ENCODE data around the gene PTPRG. TPM values are rescaled to one million over a fixed set of nuclear protein-coding genes. Genes with fewer than 3 reads are reported as not detected.
A peak's percentile ranks its signal among the peaks of the same experiment; 100 is the strongest.

PTPRG gene
- total and polyA plus RNA-seq, 10 of the 15 experiments (the other 5 are each of a cell fraction or from before 2014, with no cell fraction given), result 0.29 to 20.7 (median 1.4) TPM

- ChIA-PET RAD21 (ENCODE audit: unreplicated experiment) (interaction anchor here (0.8 to 4.4 kb wide), 6 partner anchors 12 to 117 kb away, joined by 3 to 19 read pairs (median 4); no protein-coding TSS in a partner anchor), POLR2A (interaction anchor here (1.2 to 2.0 kb wide), 4 partner anchors 12 to 33 kb away, joined by 3 to 11 read pairs (median 6); no protein-coding TSS in a partner anchor), CTCF (interaction anchor here (0.9 to 1.5 kb wide), 5 partner anchors 13 to 506 kb away, joined by 3 to 5 read pairs (median 4); no protein-coding TSS in a partner anchor), SMC1A (ENCODE audit: uncharacterized antibody, unreplicated experiment) (interaction anchor here (0.5 to 5.5 kb wide), 15 partner anchors 8 to 858 kb away, joined by 3 to 34 read pairs (median 3); no protein-coding TSS in a partner anchor)
- Histone ChIP-seq H3K4me3 (no peak overlapping the region), H3K27ac (ENCODE audit: control insufficient read depth, insufficient read depth) (no peak overlapping the region), H3K27me3 (replicated peaks in 1 of 2; ENCODE audit: control insufficient read depth in 2 of 2, insufficient read depth in 2 of 2, low read length in 1 of 2) (no peaks in the 10 kb centered on the region; a peak in 1 of 4 replicates), H3K4me2 (ENCODE audit: control insufficient read depth, insufficient read depth) (no peak overlapping the region), H4K20me1 (ENCODE audit: control insufficient read depth, insufficient read depth) (no peaks in the 10 kb centered on the region), H3K9ac (ENCODE audit: control insufficient read depth, insufficient read depth, low read length) (no peak overlapping the region), H3K9me3 (replicated peaks; ENCODE audit: control insufficient read depth, insufficient read depth, low read length) (no peaks in the 10 kb centered on the region), H2AFZ (ENCODE audit: control insufficient read depth, low read depth, low read length) (no peak overlapping the region), H3K79me2 (ENCODE audit: control insufficient read depth, insufficient read depth, low read length) (no peaks in the 10 kb centered on the region), H3K4me1 (ENCODE audit: control insufficient read depth, insufficient read depth, low read length) (no peaks in the 10 kb centered on the region), H3K36me3 (ENCODE audit: control insufficient read depth in 2 of 2, insufficient read depth in 2 of 2, low read length in 1 of 2) (no peaks in the 10 kb centered on the region)
- intact Hi-C loops (cut with micrococcal nuclease; ENCODE audit: unreplicated experiment) (loop anchor here (5.0 kb wide), 1 partner anchor 119 kb away; the partner anchor contains the start of gene PTPRG), in situ Hi-C loops (cut with MboI) (no loop called here)
- TF ChIP-seq POLR2AphosphoS5 (IDR thresholded peaks at IDR 0.05; ENCODE audit: low read length), result no peak
- no peak for TF ChIP-seq NFYA (IDR thresholded peaks at IDR 0.05; ENCODE audit: borderline replicate concordance, low read depth, low read length)
- TF ChIP-seq POLR2A (IDR thresholded peaks at IDR 0.05; ENCODE audit: low read depth, low read length), result no peak
- BruUV-seq (replicated peaks), result no TSS peak
- DNase-seq (ENCODE audit: low read depth, low spot score) (no peak), FAIRE-seq (no peak), ATAC-seq (no peak)
- 44% methylated on average over 5 of the region's 5 CpGs for WGBS (ENCODE audit: insufficient coverage, insufficient replicate concordance, low lambda C conversion rate, missing lambda C conversion rate)
Observed at GRCh38 chr3:61681636-61682035, 120.3 kb downstream of the PTPRG start.

GRCh38 chr3:61682671-61683548, 121.5 kb downstream of the PTPRG start:
- WGBS (ENCODE audit: insufficient coverage, insufficient replicate concordance, low lambda C conversion rate, missing lambda C conversion rate), result 9% methylated on average over 10 of the region's 10 CpGs

More at GRCh38 chr3:61682671-61683548, 121.5 kb downstream of the PTPRG start:
- CTCF ChIA-PET, result interaction anchor here (0.6 to 1.7 kb wide), 11 partner anchors 9 to 505 kb away, joined by 3 to 6 read pairs (median 3); no protein-coding TSS in a partner anchor
- Histone ChIP-seq H3K79me2 (ENCODE audit: control insufficient read depth, insufficient read depth, low read length) (no peaks in the 10 kb centered on the region), H3K4me2 (ENCODE audit: control insufficient read depth, insufficient read depth) (no peak overlapping the region), H3K9me3 (replicated peaks; ENCODE audit: control insufficient read depth, insufficient read depth, low read length) (no peaks in the 10 kb centered on the region), H4K20me1 (ENCODE audit: control insufficient read depth, insufficient read depth) (no peaks in the 10 kb centered on the region), H3K4me1 (ENCODE audit: control insufficient read depth, insufficient read depth, low read length) (no peaks in the 10 kb centered on the region), H3K27me3 (replicated peaks in 1 of 2; ENCODE audit: control insufficient read depth in 2 of 2, insufficient read depth in 2 of 2, low read length in 1 of 2) (no peaks in the 10 kb centered on the region; a peak in 1 of 4 replicates), H3K9ac (ENCODE audit: control insufficient read depth, insufficient read depth, low read length) (no peak overlapping the region), H3K4me3 (no peak overlapping the region), H2AFZ (ENCODE audit: control insufficient read depth, low read depth, low read length) (no peak overlapping the region), H3K36me3 (ENCODE audit: control insufficient read depth in 2 of 2, insufficient read depth in 2 of 2, low read length in 1 of 2) (no peaks in the 10 kb centered on the region), H3K27ac (ENCODE audit: control insufficient read depth, insufficient read depth) (no peak overlapping the region)
- POLR2A ChIA-PET, result interaction anchor here (0.5 to 2.0 kb wide), 5 partner anchors 14 to 133 kb away, joined by 3 to 11 read pairs (median 3); no protein-coding TSS in a partner anchor
- RAD21 ChIA-PET (ENCODE audit: unreplicated experiment), result interaction anchor here (0.7 to 4.4 kb wide), 9 partner anchors 9 to 212 kb away, joined by 3 to 19 read pairs (median 3); no protein-coding TSS in a partner anchor
- TF ChIP-seq DPF2 (IDR thresholded peaks at IDR 0.05) (peak; percentile 76; the same call in 1 of the 2 replicates), EP300 (IDR thresholded peaks at IDR 0.05; ENCODE audit: borderline replicate concordance in 1 of 2, control insufficient read depth in 1 of 2, low read depth in 2 of 2, low read length in 2 of 2) (0 out of 4 replicates have a peak, but pooled peaks of 1 of the 2 experiments have one; percentile 51), MTA2 (IDR thresholded peaks at IDR 0.05; ENCODE audit: low read depth) (peak; percentile 79), IKZF1 (conservative IDR thresholded peaks at IDR 0.05) (peak; percentile 69), KAT2A (conservative IDR thresholded peaks at IDR 0.05; ENCODE audit: control insufficient read depth, low read depth, low read length) (no peak), JUND (IDR thresholded peaks at IDR 0.05; ENCODE audit: low read depth, low read length) (0 out of 2 replicates have a peak, but pooled peaks have one; percentile 30), SREBF1 (IDR thresholded peaks at IDR 0.05; ENCODE audit: low read length) (no peak), IKZF2 (IDR thresholded peaks at IDR 0.05) (peak; percentile 70 to 74; a peak in 3 of 4 replicates), IRF4 (IDR thresholded peaks at IDR 0.05; ENCODE audit: low read depth, low read length) (no peak), ATF7 (IDR thresholded peaks at IDR 0.05; ENCODE audit: low read depth) (peak; percentile 61), BMI1 (IDR thresholded peaks at IDR 0.05; ENCODE audit: borderline replicate concordance) (peak; percentile 47; the same call in 1 of the 2 replicates)
- no peak for FAIRE-seq
- intact Hi-C loops (cut with micrococcal nuclease; ENCODE audit: unreplicated experiment) (loop anchor here (5.0 kb wide), 1 partner anchor 121 kb away; the partner anchor contains the start of gene PTPRG), in situ Hi-C loops (cut with MboI) (no loop called here)
- SMC1A ChIA-PET (ENCODE audit: uncharacterized antibody, unreplicated experiment), result interaction anchor here (0.8 to 5.5 kb wide), 18 partner anchors 10 to 163 kb away, joined by 3 to 34 read pairs (median 3); no protein-coding TSS in a partner anchor
- DNase-seq (ENCODE audit: low read depth, low spot score), result no peak
- BruUV-seq (replicated peaks), result no TSS peak
- ATAC-seq, result peak; percentile 57
